Stimulated activated CD8-positive, alpha-beta memory T cell treated with anti-CD3 and anti-CD28 coated beads, Interleukin-15, amount 100 ng/mL, for 24 hours (primary cell): ENCODE data around the gene NAP1L4.
"Not testable (repeated sequence)": the region's sequence is repeated elsewhere in the genome, so short reads cannot be mapped to it uniquely, and the experiment has no call there.

Source experiments
- DNase-seq: peaks from one replicate; pipeline ENCODE4 v3.0.0-alpha.2; 2020; ENCODE audit warnings: low read depth

Gene NAP1L4

GRCh38 chr11:2921742-2922493, 70.2 kb downstream of the NAP1L4 start:
- no peak for DNase-seq

GRCh38 chr11:2921261-2921660, 70.9 kb downstream of the NAP1L4 start:
- no peak for DNase-seq

- no peak for DNase-seq
Observed at GRCh38 chr11:2920343-2920742, 71.8 kb downstream of the NAP1L4 start.

GRCh38 chr11:2919837-2920236, 72.3 kb downstream of the NAP1L4 start:
- no peak for DNase-seq

GRCh38 chr11:2919188-2919587, 72.9 kb downstream of the NAP1L4 start:
- no peak for DNase-seq

- DNase-seq, result no peak
Observed at GRCh38 chr11:2917842-2918490, 74.2 kb downstream of the NAP1L4 start.

- DNase-seq, result no peak
Observed at GRCh38 chr11:2916892-2917645, 75.1 kb downstream of the NAP1L4 start.

- DNase-seq, result no peak
Observed at GRCh38 chr11:2916114-2916891, 75.8 kb downstream of the NAP1L4 start.

- DNase-seq, result no peak
Observed at GRCh38 chr11:2915473-2915872, 76.7 kb downstream of the NAP1L4 start.

GRCh38 chr11:2914455-2915195, 77.5 kb downstream of the NAP1L4 start:
- no peak for DNase-seq

GRCh38 chr11:2913776-2914175, 78.4 kb downstream of the NAP1L4 start:
- no peak for DNase-seq

GRCh38 chr11:2913019-2913431, 79.1 kb downstream of the NAP1L4 start:
- no peak for DNase-seq

- no peak for DNase-seq
Observed at GRCh38 chr11:2912498-2912897, 79.6 kb downstream of the NAP1L4 start.

- DNase-seq, result no peak
Observed at GRCh38 chr11:2911785-2912391, 80.2 kb downstream of the NAP1L4 start.

GRCh38 chr11:2911088-2911784, 80.9 kb downstream of the NAP1L4 start:
- no peak for DNase-seq

- DNase-seq, result no peak
Observed at GRCh38 chr11:2910401-2910955, 81.7 kb downstream of the NAP1L4 start.

GRCh38 chr11:2909133-2909902, 82.8 kb downstream of the NAP1L4 start:
- DNase-seq, result no peak

- DNase-seq, result no peak
Observed at GRCh38 chr11:2908130-2908529, 84.0 kb downstream of the NAP1L4 start.

- DNase-seq, result not testable (repeated sequence)
Observed at GRCh38 chr11:2905299-2905698, 86.8 kb downstream of the NAP1L4 start.
